GM19452 (cell line): ENCODE measurements around the gene EPB41L4B.
"Not testable (repeated sequence)": the region's sequence is repeated elsewhere in the genome, so short reads cannot be mapped to it uniquely, and the experiment has no call there.

Source experiments
- ATAC-seq: cut with Tn5 transposase; IDR thresholded peaks from one replicate; pipeline ENCODE4 v1.9.1; 2021; ENCODE audit not compliant: unreplicated experiment

Gene EPB41L4B

GRCh38 chr9:109301012-109301411 lies 19.8 kb downstream of the EPB41L4B start:
- ATAC-seq, result no peak

- no peak for ATAC-seq
These were observed 21.0 kb downstream of the EPB41L4B start for GRCh38 chr9:109299891-109300290.

GRCh38 chr9:109297899-109298298 lies 23.0 kb downstream of the EPB41L4B start:
- ATAC-seq, result no peak

- ATAC-seq, result no peak
These were observed 25.4 kb downstream of the EPB41L4B start for GRCh38 chr9:109295221-109296130.

GRCh38 chr9:109290385-109290784 lies 30.5 kb downstream of the EPB41L4B start:
- no peak for ATAC-seq

GRCh38 chr9:109289931-109290330 lies 30.9 kb downstream of the EPB41L4B start:
- ATAC-seq, result no peak

GRCh38 chr9:109289186-109289585 lies 31.7 kb downstream of the EPB41L4B start:
- no peak for ATAC-seq

- ATAC-seq, result no peak
These were observed 33.9 kb downstream of the EPB41L4B start for GRCh38 chr9:109286981-109287380.

- no peak for ATAC-seq
These were observed 34.3 kb downstream of the EPB41L4B start for GRCh38 chr9:109286571-109286977.

GRCh38 chr9:109283672-109284071 lies 37.2 kb downstream of the EPB41L4B start:
- not testable (repeated sequence) for ATAC-seq

GRCh38 chr9:109283012-109283411 lies 37.8 kb downstream of the EPB41L4B start:
- no peak for ATAC-seq

- ATAC-seq, result no peak
These were observed 38.6 kb downstream of the EPB41L4B start for GRCh38 chr9:109282302-109282701.

GRCh38 chr9:109281518-109281917 lies 39.3 kb downstream of the EPB41L4B start:
- no peak for ATAC-seq

- ATAC-seq, result no peak
These were observed 42.0 kb downstream of the EPB41L4B start for GRCh38 chr9:109278848-109279247.

GRCh38 chr9:109278216-109278615 lies 42.6 kb downstream of the EPB41L4B start:
- ATAC-seq, result no peak

GRCh38 chr9:109277451-109277850 lies 43.4 kb downstream of the EPB41L4B start:
- ATAC-seq, result no peak

GRCh38 chr9:109276469-109277440 lies 44.1 kb downstream of the EPB41L4B start:
- no peak for ATAC-seq

GRCh38 chr9:109274884-109275730 lies 45.8 kb downstream of the EPB41L4B start:
- no peak for ATAC-seq

GRCh38 chr9:109273869-109274268 lies 47.0 kb downstream of the EPB41L4B start:
- no peak for ATAC-seq

GRCh38 chr9:109272745-109273144 lies 48.1 kb downstream of the EPB41L4B start:
- ATAC-seq, result no peak

- no peak for ATAC-seq
These were observed 48.8 kb downstream of the EPB41L4B start for GRCh38 chr9:109272045-109272444.
